GM23338 (cell line): Measurements from ENCODE around the gene FAM168B. TPM values are rescaled to one million over a fixed set of nuclear protein-coding genes. Genes with fewer than 3 reads are reported as not detected.
A peak's percentile ranks its signal among the peaks of the same experiment; 100 is the strongest.

Source experiments
- ATAC-seq: fragments of 200-7000 bp; cut with Tn5 transposase; 3 replicates; pipeline ENCODE4 v1.9.1; 2020
- DNase-seq: peaks from one replicate; pipeline ENCODE4 v3.0.0-alpha.2; 2015; ENCODE audit warnings: low spot score
- H2AFZ ChIP-seq: fragments of 200-600 bp; sonication (generic); 2 replicates; pipeline ENCODE4 v1.8.0; 2016; ENCODE audit warnings: antibody characterized with exemption, mild to moderate bottlenecking, moderate library complexity
- H3F3A ChIP-seq: fragments of 200-600 bp; sonication (generic); replicated peaks from 2 replicates; pipeline ENCODE4 v1.8.0; 2017; ENCODE audit warnings: antibody characterized with exemption, mixed run types, low read depth
- H3K27ac ChIP-seq: fragments of 200-600 bp; sonication (generic); 2 replicates; pipeline ENCODE4 v1.6.1; 2016; ENCODE audit warnings: low read depth
- H3K27me3 ChIP-seq: fragments of 200-600 bp; sonication (generic); 2 replicates; pipeline ENCODE4 v1.8.0; 2016; ENCODE audit warnings: mild to moderate bottlenecking, mixed run types, moderate library complexity; ENCODE audit not compliant: insufficient read depth
- H3K36me3 ChIP-seq: fragments of 200-600 bp; sonication (generic); 2 replicates; pipeline ENCODE4 v1.8.0; 2016; ENCODE audit warnings: mild to moderate bottlenecking; ENCODE audit not compliant: insufficient read depth
- H3K4me1 ChIP-seq: fragments of 200-600 bp; sonication (generic); 2 replicates; pipeline ENCODE4 v1.8.0; 2016; ENCODE audit warnings: mild to moderate bottlenecking, moderate library complexity; ENCODE audit not compliant: insufficient read depth
- H3K4me2 ChIP-seq: fragments of 200-600 bp; sonication (generic); 2 replicates; pipeline ENCODE4 v1.7.1; 2017; ENCODE audit warnings: mixed run types
- H3K4me3 ChIP-seq: fragments of 200-600 bp; sonication (generic); 2 replicates; pipeline ENCODE4 v1.6.1; 2016; ENCODE audit warnings: mixed run types
- H3K79me2 ChIP-seq: fragments of 200-600 bp; sonication (generic); replicated peaks from 2 replicates; pipeline ENCODE4 v1.8.0; 2017; ENCODE audit warnings: mild to moderate bottlenecking; ENCODE audit not compliant: insufficient read depth
- H3K9me2 ChIP-seq: fragments of 200-600 bp; sonication (generic); 2 replicates; pipeline ENCODE4 v1.8.0; 2017; ENCODE audit not compliant: insufficient read depth
- H4K20me1 ChIP-seq: fragments of 200-600 bp; sonication (generic); replicated peaks from 2 replicates; pipeline ENCODE4 v1.8.0; 2017; ENCODE audit warnings: mild to moderate bottlenecking; ENCODE audit not compliant: insufficient read depth
- H3K27ac Mint-ChIP-seq: 2 replicates; pipeline ENCODE4 v1.8.0; 2020; ENCODE audit warnings: inconsistent platforms, mild to moderate bottlenecking, moderate library complexity, mixed read lengths
- H3K27me3 Mint-ChIP-seq: 3 replicates; pipeline ENCODE4 v1.8.0; 2022; ENCODE audit warnings: low read depth, mild to moderate bottlenecking, moderate library complexity, mixed read lengths, inconsistent platforms; ENCODE audit not compliant: insufficient read depth, poor library complexity
- H3K36me3 Mint-ChIP-seq: 3 replicates; pipeline ENCODE4 v1.8.0; 2021; ENCODE audit warnings: low read depth, mild to moderate bottlenecking, inconsistent platforms, moderate library complexity, mixed read lengths
- H3K4me1 Mint-ChIP-seq: 3 replicates; pipeline ENCODE4 v1.8.0; 2020; ENCODE audit warnings: mild to moderate bottlenecking, inconsistent platforms, mixed read lengths
- H3K4me3 Mint-ChIP-seq: 3 replicates; pipeline ENCODE4 v1.8.0; 2021; ENCODE audit warnings: moderate library complexity, mild to moderate bottlenecking, inconsistent platforms, mixed read lengths
- H3K9me3 Mint-ChIP-seq: 3 replicates; pipeline ENCODE4 v1.8.0; 2020; ENCODE audit warnings: moderate library complexity, mild to moderate bottlenecking, inconsistent platforms, mixed read lengths
- CREB1 ChIP-seq: fragments of 250-450 bp; sonication (Bioruptor Pico); IDR thresholded peaks from 2 replicates; pipeline ENCODE4 v1.5.0; 2020; ENCODE audit warnings: low read depth, mild to moderate bottlenecking, moderate library complexity
- EZH2 ChIP-seq: fragments of 200-600 bp; sonication (generic); IDR thresholded peaks from one replicate; pipeline ENCODE4 v1.8.0; 2017; ENCODE audit warnings: antibody characterized with exemption, mild to moderate bottlenecking, low read depth; ENCODE audit not compliant: unreplicated experiment
- JUNB ChIP-seq: IDR thresholded peaks from one replicate; pipeline ENCODE4 v1.6.1; 2016; ENCODE audit warnings: antibody characterized with exemption; ENCODE audit not compliant: unreplicated experiment
- POLR2AphosphoS5 ChIP-seq: IDR thresholded peaks from 2 replicates; pipeline ENCODE4 v1.6.1; 2016; ENCODE audit warnings: antibody characterized with exemption, low read depth
- ZNF114 ChIP-seq: fragments of 250-450 bp; sonication (Bioruptor Pico); IDR thresholded peaks from 2 replicates; pipeline ENCODE4 v1.5.0; 2020; ENCODE audit warnings: mild to moderate bottlenecking, moderate library complexity
- polyA plus RNA-seq: library from polyadenylated mRNA; unstranded; fragments of >200 nt; fragmentation: Nextera tagmentation; extraction: Ambion mirVana; gene quantifications from 2 replicates; pipeline ENCODE4 v1.2.1, GENCODE V29; 2016
- total RNA-seq: library from RNA; depleted of rRNA; stranded (reverse); fragments of >200 nt; shearing (Covaris generic); gene quantifications from 2 replicates; pipeline ENCODE4 v1.2.3, GENCODE V29; 2014
- TF ChIP-seq, protein P1 (sequence below): IDR thresholded peaks from one replicate; pipeline ENCODE4 v1.6.1; 2018; ENCODE audit warnings: antibody characterized with exemption; ENCODE audit not compliant: unreplicated experiment
- TF ChIP-seq, protein P2 (sequence below), 2 experiments: fragments of 200-600 bp in 1 of 2; sonication (generic) in 1 of 2; conservative IDR thresholded peaks; 2 replicates each; pipeline versions ENCODE4 v1.5.1 to v1.6.1; 2016 to 2017; ENCODE audit warnings: antibody characterized with exemption in 2 of 2, low read depth in 2 of 2, mild to moderate bottlenecking in 2 of 2, moderate library complexity in 1 of 2
- TF ChIP-seq, protein P3 (sequence below): IDR thresholded peaks from 2 replicates; pipeline ENCODE4 v1.6.1; 2016; ENCODE audit warnings: antibody characterized with exemption

FAM168B gene
- total and polyA plus RNA-seq, 2 experiments from 2014 or later = 18.8 to 76.8 TPM

DNA sequence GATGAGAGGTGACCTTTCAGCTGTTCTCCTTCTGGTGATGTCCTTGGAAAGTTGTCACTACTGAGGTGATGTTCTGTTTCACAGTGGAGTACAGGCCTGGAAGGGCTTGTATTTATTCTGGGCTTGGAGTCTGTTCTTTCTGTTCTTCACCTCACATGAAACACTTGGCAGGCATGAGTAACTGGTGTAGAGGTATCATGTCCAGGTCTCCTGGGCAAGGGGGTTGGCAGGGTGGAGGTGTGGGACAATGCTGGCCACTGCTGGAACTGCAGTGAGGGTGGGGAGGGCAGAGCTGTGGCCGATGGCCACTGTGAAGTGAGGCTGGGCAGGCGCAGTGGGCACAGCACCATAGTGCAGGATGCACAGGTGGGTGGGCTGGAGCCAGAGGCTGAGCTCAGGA lies 47.3 kb upstream of the FAM168B start:
- Mint-ChIP-seq H3K27ac (peak overlapping the region; percentile 41; the same call in 1 of the 2 replicates), H3K4me3 (no peak overlapping the region), H3K9me3 (no peaks in the 10 kb centered on the region), H3K4me1 (no peaks in the 10 kb centered on the region), H3K36me3 (peaks cover 49% of the 10 kb centered on the region), H3K27me3 (no peaks in the 10 kb centered on the region)
- TF ChIP-seq CREB1 (no peak), ZNF114 (CRISPR knock-in tag) (no peak)
- TF ChIP-seq, protein P1, sequence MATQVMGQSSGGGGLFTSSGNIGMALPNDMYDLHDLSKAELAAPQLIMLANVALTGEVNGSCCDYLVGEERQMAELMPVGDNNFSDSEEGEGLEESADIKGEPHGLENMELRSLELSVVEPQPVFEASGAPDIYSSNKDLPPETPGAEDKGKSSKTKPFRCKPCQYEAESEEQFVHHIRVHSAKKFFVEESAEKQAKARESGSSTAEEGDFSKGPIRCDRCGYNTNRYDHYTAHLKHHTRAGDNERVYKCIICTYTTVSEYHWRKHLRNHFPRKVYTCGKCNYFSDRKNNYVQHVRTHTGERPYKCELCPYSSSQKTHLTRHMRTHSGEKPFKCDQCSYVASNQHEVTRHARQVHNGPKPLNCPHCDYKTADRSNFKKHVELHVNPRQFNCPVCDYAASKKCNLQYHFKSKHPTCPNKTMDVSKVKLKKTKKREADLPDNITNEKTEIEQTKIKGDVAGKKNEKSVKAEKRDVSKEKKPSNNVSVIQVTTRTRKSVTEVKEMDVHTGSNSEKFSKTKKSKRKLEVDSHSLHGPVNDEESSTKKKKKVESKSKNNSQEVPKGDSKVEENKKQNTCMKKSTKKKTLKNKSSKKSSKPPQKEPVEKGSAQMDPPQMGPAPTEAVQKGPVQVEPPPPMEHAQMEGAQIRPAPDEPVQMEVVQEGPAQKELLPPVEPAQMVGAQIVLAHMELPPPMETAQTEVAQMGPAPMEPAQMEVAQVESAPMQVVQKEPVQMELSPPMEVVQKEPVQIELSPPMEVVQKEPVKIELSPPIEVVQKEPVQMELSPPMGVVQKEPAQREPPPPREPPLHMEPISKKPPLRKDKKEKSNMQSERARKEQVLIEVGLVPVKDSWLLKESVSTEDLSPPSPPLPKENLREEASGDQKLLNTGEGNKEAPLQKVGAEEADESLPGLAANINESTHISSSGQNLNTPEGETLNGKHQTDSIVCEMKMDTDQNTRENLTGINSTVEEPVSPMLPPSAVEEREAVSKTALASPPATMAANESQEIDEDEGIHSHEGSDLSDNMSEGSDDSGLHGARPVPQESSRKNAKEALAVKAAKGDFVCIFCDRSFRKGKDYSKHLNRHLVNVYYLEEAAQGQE = no peak
- peaks cover 65% of the 10 kb centered on the region for H3K79me2 ChIP-seq
- peaks cover 44% of the 10 kb centered on the region for H4K20me1 ChIP-seq
- H3K9me2 ChIP-seq = no peaks in the 10 kb centered on the region
- H3F3A ChIP-seq = no peaks in the 10 kb centered on the region
- H2AFZ ChIP-seq = no peak overlapping the region
- peaks cover 8% of the 10 kb centered on the region for H3K36me3 ChIP-seq
- ATAC-seq (no peak), DNase-seq (no peak)
- no peak overlapping the region for H3K4me2 ChIP-seq
- no peaks in the 10 kb centered on the region for H3K27me3 ChIP-seq
- no peak overlapping the region for H3K27ac ChIP-seq
- no peak overlapping the region for H3K4me3 ChIP-seq
- H3K4me1 ChIP-seq = no peaks in the 10 kb centered on the region

DNA sequence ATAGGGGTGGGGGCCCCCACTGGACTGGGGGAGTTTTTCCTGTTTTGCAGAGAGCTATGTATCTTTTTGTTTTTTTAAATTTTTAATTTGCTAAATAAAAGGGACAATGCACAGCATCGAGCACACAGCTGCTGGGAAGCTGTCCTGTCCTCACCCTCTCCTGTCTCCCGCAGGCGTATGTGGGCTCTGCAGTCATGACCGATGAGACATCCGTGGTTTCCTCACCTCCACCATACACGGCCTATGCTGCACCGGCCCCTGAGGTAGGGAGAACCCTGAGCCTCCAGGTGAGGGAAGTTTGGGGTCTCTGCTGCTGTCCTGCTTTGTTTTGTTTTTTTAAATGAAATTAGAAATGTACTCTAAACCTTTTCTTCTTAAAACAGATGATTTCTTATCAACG lies 39.5 kb upstream of the FAM168B start:
- peaks cover 15% of the 10 kb centered on the region for H3K36me3 ChIP-seq
- TF ChIP-seq EZH2 (no peak), ZNF114 (CRISPR knock-in tag) (no peak), JUNB (no peak), POLR2AphosphoS5 (no peak)
- TF ChIP-seq, protein P2, sequence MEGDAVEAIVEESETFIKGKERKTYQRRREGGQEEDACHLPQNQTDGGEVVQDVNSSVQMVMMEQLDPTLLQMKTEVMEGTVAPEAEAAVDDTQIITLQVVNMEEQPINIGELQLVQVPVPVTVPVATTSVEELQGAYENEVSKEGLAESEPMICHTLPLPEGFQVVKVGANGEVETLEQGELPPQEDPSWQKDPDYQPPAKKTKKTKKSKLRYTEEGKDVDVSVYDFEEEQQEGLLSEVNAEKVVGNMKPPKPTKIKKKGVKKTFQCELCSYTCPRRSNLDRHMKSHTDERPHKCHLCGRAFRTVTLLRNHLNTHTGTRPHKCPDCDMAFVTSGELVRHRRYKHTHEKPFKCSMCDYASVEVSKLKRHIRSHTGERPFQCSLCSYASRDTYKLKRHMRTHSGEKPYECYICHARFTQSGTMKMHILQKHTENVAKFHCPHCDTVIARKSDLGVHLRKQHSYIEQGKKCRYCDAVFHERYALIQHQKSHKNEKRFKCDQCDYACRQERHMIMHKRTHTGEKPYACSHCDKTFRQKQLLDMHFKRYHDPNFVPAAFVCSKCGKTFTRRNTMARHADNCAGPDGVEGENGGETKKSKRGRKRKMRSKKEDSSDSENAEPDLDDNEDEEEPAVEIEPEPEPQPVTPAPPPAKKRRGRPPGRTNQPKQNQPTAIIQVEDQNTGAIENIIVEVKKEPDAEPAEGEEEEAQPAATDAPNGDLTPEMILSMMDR (conservative IDR thresholded peaks at IDR 0.05; ENCODE audit: low read depth in 2 of 2) = no peak
- TF ChIP-seq, protein P3, sequence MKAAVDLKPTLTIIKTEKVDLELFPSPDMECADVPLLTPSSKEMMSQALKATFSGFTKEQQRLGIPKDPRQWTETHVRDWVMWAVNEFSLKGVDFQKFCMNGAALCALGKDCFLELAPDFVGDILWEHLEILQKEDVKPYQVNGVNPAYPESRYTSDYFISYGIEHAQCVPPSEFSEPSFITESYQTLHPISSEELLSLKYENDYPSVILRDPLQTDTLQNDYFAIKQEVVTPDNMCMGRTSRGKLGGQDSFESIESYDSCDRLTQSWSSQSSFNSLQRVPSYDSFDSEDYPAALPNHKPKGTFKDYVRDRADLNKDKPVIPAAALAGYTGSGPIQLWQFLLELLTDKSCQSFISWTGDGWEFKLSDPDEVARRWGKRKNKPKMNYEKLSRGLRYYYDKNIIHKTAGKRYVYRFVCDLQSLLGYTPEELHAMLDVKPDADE = no peak
- H3K79me2 ChIP-seq = peaks cover 28% of the 10 kb centered on the region
- Mint-ChIP-seq H3K9me3 (peaks cover 8% of the 10 kb centered on the region; the same call in 1 of the 3 replicates), H3K4me3 (no peak overlapping the region), H3K27me3 (peaks cover 6% of the 10 kb centered on the region), H3K4me1 (no peaks in the 10 kb centered on the region), H3K36me3 (peaks cover 80% of the 10 kb centered on the region), H3K27ac (no peak overlapping the region)
- no peaks in the 10 kb centered on the region for H3K27me3 ChIP-seq
- no peaks in the 10 kb centered on the region for H3K9me2 ChIP-seq
- no peaks in the 10 kb centered on the region for H3F3A ChIP-seq
- no peaks in the 10 kb centered on the region for H3K4me1 ChIP-seq
- ATAC-seq (peak; percentile 52), DNase-seq (no peak)
- no peak overlapping the region for H3K4me3 ChIP-seq
- no peak overlapping the region for H3K4me2 ChIP-seq
- H3K27ac ChIP-seq = no peak overlapping the region
- peaks cover 32% of the 10 kb centered on the region for H4K20me1 ChIP-seq
- H2AFZ ChIP-seq = no peak overlapping the region
